GM21367 (cell line): ENCODE results near the gene LRP4.

Experiments
- ATAC-seq: cut with Tn5 transposase; IDR thresholded peaks from one replicate; pipeline ENCODE4 v1.9.1; 2021; ENCODE audit not compliant: unreplicated experiment

LRP4 gene

DNA sequence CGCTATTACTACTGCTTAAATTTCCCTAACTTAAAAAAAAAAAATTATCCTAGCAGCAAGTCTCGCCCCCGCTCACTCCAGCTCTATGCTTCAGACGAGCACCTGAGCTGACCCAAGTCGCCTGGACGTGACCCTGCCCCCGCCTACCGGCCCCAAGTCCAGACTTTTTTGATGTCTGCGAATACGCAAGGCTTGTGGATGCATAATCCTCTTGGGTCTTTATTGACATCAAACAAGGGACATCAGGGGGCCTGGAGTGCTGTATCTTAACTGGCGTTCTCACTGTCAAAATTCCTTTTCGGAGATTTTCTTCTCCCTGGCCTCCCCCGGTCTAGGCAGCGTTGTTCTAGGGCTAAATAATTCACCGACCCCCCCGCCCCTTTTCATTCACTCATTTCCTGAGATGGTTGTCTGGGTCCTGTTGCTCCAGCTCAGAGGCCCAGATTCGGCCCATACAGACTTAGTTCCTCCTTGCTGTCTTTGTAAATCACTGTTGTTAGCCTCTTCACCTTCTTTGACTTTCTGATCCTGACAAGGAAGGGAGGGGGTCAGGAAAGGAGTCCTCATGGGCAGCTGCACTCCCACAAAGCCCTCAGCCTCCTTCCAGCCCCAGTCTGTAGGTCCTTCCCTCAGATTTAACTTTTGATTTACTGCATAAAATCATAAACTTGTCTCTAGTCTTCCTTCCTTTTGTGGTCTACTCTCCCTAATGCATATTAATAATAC, 601 bp upstream of the LRP4 start:
- no peak for ATAC-seq

DNA sequence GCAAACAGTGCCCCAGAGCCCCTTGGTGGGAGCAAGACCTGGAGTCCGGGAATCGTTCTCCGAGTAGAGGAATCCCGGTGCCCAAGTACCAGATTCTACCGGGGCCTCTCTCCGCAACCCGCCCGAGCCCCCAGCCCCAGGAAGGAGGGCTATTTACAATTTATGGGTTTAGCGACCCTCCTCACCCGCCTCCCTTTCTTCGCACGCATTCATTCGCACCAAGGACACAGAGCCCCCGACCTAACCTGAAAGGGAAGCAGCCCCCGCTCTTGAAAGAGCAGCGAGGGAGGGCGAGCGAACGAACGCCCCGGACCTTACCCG, 628 bp downstream of the LRP4 start:
- no peak for ATAC-seq

DNA sequence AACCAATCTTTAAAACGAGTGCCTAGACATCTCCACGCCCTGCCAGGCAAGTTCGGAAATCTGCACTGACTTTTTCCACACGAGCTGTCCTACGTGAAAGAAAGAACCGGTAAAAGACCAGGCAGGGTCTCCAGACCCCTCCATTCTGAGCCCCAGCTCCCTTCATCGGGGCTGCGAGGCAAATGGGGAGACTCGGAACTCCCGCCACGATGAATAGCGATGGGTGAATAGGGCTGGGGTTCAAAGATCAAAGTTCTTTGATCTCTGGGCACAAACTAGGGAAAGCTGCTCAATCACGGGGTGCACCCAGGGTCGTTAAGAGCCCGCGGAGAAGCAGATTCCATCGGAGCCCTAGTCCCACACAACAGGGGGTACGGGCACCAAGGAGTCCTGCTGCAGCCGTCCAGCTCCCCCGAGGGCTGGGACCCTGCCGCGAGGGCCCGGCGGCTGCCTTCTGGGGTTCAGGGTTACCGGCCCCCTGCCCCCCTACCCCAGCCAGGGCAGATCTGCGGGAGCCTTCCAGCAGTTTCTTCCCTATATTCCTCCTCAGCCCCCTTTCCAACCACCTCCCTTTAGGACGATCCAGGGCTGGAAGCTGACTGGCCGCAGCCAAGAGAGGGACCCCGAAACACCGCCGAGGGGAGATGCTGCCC, 1.1 kb downstream of the LRP4 start:
- ATAC-seq = no peak

DNA sequence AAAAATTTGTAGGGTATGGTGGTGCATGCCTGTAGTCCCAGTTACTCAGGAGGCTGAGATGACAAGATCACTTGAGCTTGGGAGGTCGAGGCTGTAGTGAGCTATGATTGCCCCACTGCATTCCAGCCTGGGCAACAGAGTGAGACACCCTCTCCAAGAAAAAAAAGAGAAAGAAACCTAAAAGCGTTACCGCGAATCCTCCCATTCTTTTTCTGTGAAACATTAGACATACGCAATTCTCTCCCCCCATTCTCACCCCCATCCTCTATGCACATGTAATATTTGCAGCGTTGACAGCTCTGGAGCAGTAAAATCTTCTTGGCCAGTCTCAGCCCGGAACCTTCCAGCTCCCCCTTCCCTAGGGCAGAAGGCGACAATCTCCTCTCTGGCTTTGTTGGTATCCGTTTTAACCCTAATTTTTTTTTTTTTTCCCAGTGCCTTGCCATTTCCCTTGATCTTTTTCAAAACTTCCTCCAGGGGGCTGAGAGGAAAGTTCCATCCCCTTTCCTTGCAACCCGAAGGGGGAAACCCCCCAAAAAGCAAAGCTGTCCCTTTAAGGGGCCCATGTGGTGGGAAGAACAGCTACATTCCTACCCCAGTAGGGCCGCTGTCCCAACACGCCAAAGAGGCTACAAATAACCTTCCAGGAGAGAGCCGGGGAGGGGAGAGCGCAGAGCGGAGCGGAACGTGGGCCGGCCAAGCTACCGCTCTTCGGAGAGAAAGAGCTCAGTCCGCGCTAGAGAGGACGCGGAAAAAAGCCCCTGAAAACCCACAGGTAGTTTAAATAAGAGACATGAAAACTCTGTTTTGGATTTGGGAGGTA, 1.9 kb downstream of the LRP4 start:
- no peak for ATAC-seq

DNA sequence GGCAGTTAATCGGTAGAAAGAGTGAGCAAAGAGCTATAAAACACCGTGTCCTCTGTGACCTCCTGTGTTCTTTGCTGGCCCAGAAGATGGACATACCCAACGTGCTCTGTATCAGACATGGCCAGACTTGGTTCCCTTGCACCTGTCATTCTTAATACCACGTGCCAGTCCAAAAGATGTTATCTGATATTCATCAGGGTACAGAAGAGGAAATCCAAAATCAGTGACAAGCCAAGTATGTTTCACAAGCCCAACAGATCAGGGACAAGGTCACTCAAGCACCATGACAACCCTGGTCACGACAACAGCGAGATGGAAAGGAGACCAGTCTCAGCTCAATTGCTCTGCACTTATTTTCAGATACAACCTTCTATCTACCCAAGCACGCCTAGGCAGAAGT, 3.4 kb downstream of the LRP4 start:
- no peak for ATAC-seq

GRCh38 chr11:46914363-46914762, 4.0 kb downstream of the LRP4 start:
- no peak for ATAC-seq

DNA sequence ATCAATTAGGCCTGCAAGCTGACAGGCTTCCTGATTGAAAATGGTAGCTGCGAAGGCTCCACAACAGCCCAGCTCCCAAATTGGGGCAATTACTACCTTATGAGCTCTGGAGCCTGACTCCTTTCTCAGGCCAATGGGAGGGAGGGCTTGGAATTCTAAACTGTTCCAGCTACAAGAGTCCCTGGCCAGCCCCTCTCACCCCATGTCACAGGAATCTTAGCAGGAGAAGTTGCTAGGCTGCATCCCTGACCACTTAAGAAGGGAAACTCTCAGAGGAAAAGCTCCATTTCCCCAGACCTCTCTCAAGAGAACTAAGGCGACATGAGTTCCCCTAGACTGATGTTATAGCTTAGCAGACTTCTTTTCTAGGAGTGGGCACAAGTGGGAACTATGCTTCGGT, 4.9 kb downstream of the LRP4 start:
- no peak for ATAC-seq

- no peak for ATAC-seq
These were observed 5.7 kb downstream of the LRP4 start for GRCh38 chr11:46912526-46913150.

GRCh38 chr11:46907606-46908005, 10.7 kb downstream of the LRP4 start:
- ATAC-seq = no peak

- ATAC-seq = no peak
These were observed 11.7 kb downstream of the LRP4 start for GRCh38 chr11:46906609-46907041.

DNA sequence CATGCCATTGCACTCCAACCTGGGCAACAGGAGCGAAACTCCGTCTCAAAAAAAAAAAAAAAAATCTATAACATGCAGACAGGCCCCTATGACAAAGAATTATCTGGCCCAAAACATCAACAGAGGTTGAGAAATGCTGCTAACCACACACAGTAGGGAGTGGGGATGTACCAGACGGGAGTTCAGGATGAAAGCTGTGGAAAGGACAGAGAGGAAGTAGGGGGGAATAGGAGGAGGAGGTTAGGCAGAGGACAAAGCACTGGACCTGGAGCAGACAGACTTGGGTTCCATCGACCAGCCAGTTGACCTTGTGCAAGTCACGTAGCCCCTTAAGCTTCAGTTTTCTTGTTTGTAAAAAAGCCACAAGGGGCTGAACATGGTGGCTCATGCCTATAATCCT, 12.5 kb downstream of the LRP4 start:
- no peak for ATAC-seq

- ATAC-seq = no peak
These were observed 14.5 kb downstream of the LRP4 start for GRCh38 chr11:46903846-46904245.

DNA sequence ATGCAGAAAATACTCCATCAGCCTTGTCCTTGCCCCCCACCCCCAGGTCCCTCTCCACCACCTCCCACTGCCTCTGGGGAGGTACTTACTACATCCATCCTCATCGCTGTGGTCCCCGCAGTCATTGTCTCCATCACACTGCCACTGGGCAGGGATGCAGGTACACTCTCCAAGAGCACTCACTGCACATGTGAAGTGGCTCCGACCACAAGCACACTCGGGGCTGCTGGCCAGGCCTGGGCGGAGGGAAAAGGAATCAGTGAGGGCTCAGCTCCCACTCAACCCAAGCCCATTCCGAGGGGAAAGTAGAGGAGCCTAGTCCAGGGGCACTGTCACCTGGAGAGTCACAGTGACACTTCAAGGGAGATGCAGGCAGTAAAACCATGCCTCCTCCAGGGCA, 15.7 kb downstream of the LRP4 start:
- no peak for ATAC-seq

DNA sequence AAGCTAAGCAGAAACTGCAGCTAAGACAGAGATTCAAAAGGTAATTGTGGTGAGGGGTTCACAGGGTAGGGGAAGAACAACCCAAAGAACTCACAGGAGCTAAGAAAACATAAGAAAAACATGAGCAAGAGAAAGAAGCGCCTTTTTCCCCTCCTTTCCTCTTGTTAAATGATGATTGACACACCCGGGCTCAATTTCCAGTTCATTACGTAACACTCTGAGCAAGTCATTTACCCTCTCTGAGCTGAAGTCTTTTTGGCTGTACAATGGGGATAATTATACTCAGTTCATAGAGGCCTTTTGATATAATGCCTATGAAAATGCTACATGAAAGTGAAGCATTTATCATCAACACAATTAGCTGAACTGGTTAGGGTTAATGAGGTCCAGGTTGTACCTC, 17.2 kb downstream of the LRP4 start:
- ATAC-seq = no peak

DNA sequence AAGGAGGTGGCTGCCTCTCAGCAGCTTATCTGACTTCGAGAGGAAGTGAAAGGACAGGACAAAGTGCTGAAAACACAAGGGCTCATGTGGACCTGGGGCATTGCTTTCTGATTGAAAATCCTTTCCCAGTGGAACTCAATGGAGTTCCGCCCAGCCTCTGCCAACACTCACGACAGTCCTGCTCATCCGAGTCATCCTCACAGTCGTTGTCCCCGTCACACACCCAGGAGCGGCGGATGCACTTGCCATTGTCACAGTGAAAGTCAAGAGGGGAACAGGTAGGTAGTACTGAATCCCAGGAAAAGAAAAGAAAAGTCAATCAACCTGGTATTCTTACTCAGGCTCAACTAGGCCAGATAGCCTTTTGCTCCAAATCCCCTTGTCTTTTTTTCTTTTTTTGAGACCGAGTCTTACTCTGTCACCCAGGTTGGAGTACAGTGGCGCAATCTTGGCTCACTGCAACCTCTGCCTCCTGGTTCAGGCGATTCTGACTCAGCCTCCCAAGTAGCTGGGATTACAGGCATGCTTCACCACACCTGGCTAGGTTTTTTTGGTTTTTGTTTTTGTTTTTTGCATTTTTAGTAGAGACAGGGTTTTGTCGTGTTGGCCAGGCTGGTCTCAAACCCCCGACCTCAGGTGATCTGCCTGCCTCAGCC, 18.1 kb downstream of the LRP4 start:
- ATAC-seq = no peak

- no peak for ATAC-seq
These were observed 18.8 kb downstream of the LRP4 start for GRCh38 chr11:46899501-46900025.

- no peak for ATAC-seq
These were observed 19.8 kb downstream of the LRP4 start for GRCh38 chr11:46898396-46899095.

GRCh38 chr11:46896719-46897406, 21.5 kb downstream of the LRP4 start:
- ATAC-seq = no peak

DNA sequence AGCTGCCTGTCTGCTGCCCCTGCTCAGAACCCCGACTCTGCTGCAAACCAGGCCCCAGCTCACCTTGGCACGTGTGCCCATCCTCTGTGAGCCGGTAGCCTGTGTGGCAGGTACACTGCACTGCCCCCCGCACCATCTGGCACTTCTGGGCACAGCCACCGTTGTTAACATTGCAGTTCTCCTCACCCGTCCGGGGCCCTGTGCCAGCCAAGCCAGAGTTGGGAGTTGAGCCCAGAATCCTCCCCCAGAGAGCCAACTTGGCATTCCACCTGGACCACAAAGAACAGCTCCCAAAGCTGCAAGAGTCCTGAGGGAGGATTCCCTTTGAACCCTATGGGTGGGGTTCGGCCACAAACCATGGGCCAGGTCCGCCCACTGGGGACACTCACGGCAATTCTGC, 22.5 kb downstream of the LRP4 start:
- ATAC-seq = no peak

DNA sequence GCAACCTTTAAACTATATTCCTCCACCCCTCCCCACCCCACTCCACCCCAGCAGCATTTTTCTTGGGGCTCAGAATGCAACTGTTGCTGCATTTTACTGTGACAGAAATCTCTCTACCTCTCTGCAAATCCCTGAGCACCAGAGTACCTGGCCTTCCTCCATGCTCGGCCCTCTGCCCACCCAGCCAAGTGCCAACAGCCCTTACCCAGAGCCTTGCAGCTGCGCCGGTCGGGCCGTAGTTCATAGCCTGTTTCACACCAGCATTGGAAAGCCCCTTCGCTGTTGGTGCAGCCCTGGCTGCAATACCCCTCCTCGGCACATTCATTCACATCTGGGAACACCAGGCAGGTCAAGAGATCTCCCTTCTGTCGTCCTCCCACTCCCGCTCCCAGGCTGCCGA, 23.4 kb downstream of the LRP4 start:
- no peak for ATAC-seq
